GM12872 (cell line): Measurements from ENCODE around the gene MMRN1.

Source experiments
- TF ChIP-seq, protein P1 (sequence below): IDR thresholded peaks from 3 replicates; pipeline ENCODE4 v1.5.1; 2011; ENCODE audit warnings: low read depth, mild to moderate bottlenecking, low read length, moderate library complexity; ENCODE audit not compliant: insufficient read depth

Gene MMRN1

DNA sequence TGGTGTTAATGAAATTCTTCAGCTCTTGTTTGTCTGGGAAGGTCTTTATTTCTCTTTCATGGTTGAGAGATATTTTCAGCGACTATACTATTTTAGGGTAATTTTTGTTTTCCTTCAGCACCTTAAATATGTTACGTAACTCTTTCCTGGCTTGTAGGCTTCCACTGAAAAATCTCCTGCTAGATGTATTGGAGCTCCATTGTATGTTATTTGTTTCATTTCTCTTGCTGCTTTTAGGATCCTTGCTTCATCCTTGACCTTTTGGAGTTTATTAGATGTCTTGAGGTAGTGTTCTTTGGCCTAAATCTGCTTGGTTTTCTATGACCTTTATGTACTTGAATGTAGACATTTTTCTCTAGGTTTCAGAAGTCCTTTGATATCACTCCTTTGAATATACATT lies 93.6 kb downstream of the MMRN1 start:
- TF ChIP-seq, protein P1, sequence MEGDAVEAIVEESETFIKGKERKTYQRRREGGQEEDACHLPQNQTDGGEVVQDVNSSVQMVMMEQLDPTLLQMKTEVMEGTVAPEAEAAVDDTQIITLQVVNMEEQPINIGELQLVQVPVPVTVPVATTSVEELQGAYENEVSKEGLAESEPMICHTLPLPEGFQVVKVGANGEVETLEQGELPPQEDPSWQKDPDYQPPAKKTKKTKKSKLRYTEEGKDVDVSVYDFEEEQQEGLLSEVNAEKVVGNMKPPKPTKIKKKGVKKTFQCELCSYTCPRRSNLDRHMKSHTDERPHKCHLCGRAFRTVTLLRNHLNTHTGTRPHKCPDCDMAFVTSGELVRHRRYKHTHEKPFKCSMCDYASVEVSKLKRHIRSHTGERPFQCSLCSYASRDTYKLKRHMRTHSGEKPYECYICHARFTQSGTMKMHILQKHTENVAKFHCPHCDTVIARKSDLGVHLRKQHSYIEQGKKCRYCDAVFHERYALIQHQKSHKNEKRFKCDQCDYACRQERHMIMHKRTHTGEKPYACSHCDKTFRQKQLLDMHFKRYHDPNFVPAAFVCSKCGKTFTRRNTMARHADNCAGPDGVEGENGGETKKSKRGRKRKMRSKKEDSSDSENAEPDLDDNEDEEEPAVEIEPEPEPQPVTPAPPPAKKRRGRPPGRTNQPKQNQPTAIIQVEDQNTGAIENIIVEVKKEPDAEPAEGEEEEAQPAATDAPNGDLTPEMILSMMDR, result no peak

DNA sequence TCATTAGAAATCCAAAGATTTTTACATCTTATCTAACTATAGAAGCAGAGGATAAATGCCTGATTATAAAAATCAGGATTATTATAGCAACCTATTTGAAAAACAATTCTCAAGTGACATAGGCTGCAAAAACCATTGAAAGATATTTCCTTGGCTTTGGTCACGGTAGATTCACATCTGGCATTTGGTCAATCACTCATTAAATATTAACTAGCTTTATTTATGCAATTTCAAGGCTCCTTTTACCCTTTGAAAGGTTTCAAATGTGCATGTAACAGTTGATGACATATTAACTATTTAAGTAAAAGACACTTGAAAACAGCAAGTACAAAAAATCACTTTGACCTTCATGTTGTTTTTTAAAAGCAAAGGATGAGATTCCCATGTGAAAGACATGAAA lies 98.1 kb downstream of the MMRN1 start:
- TF ChIP-seq, protein P1, result no peak

DNA sequence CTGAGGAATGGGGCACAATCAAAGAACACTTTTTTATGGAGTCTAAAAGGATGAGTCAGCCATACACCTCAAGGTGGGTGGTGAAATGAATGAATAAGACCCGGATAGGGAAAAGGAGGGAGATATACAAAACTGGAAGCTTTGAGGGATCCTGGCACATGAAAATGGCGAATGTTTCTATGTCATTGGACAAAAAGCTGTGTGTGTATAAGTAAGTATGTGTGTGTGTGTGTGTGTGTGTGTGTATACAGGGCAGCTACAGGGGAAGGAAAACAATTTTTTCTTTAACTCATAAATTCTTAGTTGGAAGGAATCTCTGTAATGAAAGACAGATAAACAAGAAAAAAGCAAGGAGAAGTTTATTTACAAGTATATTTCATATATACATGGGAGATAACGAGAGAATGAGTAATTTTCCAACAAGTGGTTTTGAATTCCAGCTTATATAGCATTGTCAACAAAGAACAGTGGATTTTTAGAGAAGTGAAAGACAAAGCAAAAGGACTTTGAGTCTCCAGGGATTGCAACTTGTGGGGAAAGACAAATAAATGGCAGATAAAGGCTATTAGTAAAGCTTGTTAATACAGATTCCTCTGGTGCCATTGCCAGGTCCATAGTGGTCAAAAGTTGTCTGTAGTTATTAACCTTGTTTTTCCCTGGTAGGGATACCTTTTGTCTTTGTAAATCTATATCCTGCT lies 99.7 kb downstream of the MMRN1 start:
- TF ChIP-seq, protein P1, result no peak

DNA sequence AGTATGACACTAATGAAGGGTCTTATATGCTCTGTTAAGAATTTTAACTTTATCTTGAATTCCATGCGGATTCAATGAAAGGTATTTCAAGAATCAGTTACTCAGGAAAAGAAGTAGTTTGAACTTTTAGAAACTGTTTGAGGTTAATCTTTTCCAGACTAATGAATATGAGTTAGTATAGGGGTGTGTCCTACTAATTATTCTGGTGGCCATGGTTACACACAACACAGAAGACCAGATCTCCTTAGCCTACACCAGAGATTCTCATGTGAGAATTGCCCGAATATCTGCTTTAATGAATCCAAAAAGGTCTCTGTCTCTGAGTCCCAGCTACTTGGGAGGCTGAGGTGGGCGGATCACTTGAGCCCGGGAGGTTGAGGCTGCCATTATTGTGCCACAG lies 100.4 kb downstream of the MMRN1 start:
- TF ChIP-seq, protein P1, result no peak

DNA sequence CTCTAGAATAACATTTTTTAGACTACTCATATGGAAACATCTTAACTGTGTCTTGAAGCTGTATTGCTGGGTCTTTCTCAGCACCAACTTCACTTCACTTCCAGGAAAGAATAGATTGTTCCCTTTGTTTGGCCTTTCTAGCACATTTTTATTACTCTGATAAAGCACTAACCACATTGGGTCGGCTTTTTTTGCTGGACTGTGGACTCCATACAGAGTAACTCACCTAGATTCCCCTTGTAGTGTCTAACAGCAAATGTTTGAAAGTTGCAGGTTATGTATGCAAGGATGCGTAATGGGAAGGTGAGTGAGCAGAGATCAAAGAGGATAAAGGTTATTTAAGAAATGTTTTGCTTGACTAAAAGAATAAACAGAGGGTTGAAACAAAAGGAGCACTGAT lies 101.2 kb downstream of the MMRN1 start:
- TF ChIP-seq, protein P1, result no peak

DNA sequence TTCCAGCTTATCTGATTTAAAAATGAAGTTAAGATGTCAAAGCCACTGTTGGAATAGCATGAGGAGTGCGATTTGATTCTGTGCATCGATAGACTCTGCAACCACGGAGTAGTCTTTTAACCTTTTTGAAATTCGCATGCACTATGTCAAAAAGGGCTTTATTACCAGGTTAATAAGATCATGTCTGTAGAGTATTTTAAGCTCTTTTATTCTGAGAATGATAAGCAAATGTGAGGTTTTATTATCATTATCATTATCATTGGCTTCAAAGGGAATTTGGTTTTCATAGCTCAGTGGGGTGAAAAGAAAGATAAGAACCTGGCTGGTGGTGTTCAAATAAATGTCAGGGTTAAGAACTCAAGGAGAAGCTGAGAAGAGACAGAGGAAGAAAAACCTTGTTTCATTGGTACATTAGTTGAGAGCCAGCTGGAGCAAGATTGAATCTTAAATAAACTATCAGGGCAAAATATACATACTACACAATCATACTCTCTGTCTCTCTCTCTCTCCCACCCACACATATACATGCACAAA lies 102.6 kb downstream of the MMRN1 start:
- TF ChIP-seq, protein P1, result no peak

DNA sequence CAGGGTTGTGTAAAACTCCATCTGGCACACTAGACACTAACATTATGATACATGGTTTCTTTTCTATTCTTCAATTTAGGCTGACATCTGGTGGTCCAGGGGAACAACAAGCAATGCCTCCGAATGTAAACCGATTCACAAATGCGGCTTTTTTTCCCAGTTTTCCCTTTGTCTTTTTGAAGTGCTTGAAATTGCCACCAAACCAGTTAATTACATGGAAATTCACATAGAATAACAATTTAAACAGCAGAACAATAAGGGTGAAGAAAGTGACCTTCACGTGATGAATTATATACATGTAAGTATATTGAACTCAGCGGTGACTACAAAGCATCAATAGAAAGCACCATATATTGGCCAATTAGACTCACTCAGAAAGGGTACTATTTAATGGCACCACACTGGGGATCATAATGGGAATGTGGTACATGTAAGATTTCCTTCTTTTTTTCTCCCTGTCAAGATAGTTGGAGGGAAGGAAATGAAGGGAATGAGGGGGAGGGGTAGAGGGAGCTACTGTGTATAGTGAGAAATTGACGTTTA lies 103.9 kb downstream of the MMRN1 start:
- TF ChIP-seq, protein P1, result no peak
